ENCODE data around the gene ADGRL2.

Gene ADGRL2

GRCh38 chr1:82015444-82015843 lies 214.7 kb downstream of the ADGRL2 start:
- H3K27ac ChIP-seq = no peak overlapping the region
- TF ChIP-seq ZFX (IDR thresholded peaks at IDR 0.05) (no peak), CTCF (conservative IDR thresholded peaks at IDR 0.05) (peak; percentile 29)

- H3K27ac ChIP-seq = no peak overlapping the region
- TF ChIP-seq CTCF (conservative IDR thresholded peaks at IDR 0.05) = no peak
- no peak for TF ChIP-seq ZFX (IDR thresholded peaks at IDR 0.05)
Observed at GRCh38 chr1:82018319-82018718, 217.6 kb downstream of the ADGRL2 start.

- TF ChIP-seq CTCF (conservative IDR thresholded peaks at IDR 0.05) (no peak), ZFX (IDR thresholded peaks at IDR 0.05) (no peak)
- H3K27ac ChIP-seq = no peak overlapping the region
Observed at GRCh38 chr1:82019508-82019907, 218.8 kb downstream of the ADGRL2 start.

GRCh38 chr1:82030830-82031229 lies 230.1 kb downstream of the ADGRL2 start:
- no peak for TF ChIP-seq CTCF (conservative IDR thresholded peaks at IDR 0.05)
- no peak overlapping the region for H3K27ac ChIP-seq

- no peak for TF ChIP-seq CTCF (conservative IDR thresholded peaks at IDR 0.05)
- TF ChIP-seq ZFX (IDR thresholded peaks at IDR 0.05) = no peak
- H3K27ac ChIP-seq = no peak overlapping the region
Observed at GRCh38 chr1:82032068-82032467, 231.3 kb downstream of the ADGRL2 start.

- TF ChIP-seq CTCF (conservative IDR thresholded peaks at IDR 0.05) (no peak), ZFX (IDR thresholded peaks at IDR 0.05) (no peak)
- no peak overlapping the region for H3K27ac ChIP-seq
Observed at GRCh38 chr1:82034812-82035211, 234.1 kb downstream of the ADGRL2 start.

All from C4-2B (cell line).